GM19328 (cell line): Measurements from ENCODE around the gene B3GALT5.
"Not testable (repeated sequence)": the region's sequence is repeated elsewhere in the genome, so short reads cannot be mapped to it uniquely, and the experiment has no call there.

Experiments used
- ATAC-seq: cut with Tn5 transposase; IDR thresholded peaks from one replicate; pipeline ENCODE4 v1.9.1; 2021; ENCODE audit warnings: mild to moderate bottlenecking, moderate library complexity; ENCODE audit not compliant: unreplicated experiment

The B3GALT5 gene

DNA sequence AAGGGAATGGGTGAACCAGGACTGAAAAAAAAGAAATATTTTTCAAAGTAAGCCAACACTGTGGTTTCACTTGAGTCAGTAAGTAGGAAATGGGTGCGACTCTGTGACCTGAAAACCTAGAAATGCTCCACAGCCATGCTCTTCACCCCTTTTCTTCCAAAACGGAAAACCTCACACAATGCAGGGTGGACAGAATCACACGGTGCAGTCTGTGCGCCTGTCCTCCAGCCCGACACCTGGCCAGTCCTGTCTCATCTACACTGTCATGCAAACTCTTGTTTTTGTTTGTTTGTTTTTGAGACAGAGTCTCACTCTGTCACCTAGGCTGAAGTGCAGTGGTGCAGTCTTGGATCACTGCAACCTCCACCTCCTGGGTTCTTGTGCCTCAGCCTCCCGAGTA, 53.3 kb downstream of the B3GALT5 start:
- ATAC-seq = no peak

DNA sequence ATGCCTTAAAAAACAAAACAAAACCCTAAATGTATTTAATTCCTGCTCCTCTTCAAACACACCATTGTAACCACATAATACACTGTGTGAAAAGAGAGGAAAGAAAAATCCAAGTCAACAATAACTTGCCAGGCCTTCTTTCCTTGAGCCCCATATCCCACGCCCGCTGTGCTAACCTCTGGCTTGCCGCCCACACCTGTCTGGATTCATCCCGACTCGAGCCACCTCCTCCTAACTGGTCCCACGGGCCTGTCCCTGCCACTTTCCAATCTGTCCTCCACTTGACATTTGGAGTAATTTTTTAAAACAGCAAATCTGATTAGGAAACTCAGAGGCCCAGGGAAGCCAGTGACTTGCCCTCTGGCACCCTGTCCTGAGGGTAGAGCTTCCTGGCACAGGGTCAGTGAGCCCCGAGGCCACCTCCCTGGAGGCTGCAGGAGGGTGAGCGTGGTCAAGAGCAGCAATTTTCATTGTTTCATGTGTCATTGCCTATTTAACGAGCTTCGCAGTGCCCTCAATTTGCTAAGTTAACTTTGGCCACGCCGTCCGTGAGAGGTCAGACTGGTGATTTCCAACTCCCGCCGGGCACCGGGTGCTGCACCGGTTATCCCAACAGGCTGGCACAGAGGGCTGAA, 54.1 kb downstream of the B3GALT5 start:
- ATAC-seq = no peak

DNA sequence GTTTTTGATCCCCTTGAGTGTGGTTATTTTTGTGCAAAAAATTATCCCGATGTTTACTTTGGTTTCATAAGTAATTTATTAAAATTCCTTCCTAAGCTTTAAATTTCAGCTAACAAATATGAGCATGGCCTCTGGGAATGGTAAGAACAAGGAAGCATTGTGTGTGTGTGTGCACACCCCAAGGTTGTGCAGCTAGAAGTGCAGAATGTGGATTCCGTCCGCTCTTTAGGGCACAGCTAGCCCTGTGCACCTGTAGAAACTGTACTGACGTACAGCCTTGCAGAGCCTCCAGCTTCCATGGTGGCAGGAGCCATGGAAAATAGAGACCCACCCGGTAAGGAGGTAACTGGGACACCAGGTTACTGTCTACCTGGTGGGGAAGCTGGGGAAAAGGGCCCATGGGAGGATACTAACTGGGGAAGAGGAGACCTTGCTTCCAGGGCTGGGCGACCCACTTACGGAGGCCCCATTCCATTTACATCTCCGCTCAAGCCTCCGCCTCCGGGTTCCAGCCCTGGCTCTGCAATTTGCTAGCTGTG, 54.7 kb downstream of the B3GALT5 start:
- no peak for ATAC-seq

DNA sequence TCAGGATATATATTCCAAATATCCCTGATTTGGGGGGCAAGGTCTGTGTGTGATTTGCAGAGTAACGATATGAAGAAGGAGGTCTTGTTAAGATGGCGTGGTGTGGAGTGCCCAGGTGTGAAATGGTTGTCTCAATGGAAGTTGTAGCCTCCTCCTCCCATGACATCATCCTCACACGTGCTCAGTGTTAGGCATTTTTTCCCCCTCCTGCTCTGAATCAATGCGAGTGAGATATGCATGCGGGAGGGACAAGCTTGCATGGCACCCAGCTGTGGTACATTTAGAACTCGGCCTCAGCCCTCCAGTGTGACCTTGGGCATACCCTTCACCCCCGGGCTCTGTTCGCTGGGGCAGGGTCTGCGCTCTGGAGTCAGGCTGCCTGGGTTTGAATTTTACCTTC, 55.6 kb downstream of the B3GALT5 start:
- no peak for ATAC-seq

DNA sequence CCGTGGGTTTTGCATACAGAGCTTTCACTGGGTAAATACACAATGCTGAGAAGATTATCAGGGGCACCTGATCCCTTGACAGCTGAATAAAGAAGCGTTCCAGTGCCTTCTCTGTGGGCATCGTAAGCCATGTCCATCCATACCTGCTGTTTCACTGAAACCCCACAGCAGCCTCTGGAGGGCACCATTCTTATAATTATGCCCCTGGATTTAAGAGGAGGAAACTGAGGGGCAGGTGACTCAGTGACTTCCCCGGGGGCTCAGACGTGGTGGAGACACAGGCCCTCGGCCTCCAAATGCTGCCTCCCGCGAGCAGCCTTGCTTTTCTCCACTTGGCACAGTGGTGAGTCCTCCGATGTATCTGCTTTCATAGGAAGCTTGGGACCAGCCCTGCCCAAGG, 56.7 kb downstream of the B3GALT5 start:
- no peak for ATAC-seq

DNA sequence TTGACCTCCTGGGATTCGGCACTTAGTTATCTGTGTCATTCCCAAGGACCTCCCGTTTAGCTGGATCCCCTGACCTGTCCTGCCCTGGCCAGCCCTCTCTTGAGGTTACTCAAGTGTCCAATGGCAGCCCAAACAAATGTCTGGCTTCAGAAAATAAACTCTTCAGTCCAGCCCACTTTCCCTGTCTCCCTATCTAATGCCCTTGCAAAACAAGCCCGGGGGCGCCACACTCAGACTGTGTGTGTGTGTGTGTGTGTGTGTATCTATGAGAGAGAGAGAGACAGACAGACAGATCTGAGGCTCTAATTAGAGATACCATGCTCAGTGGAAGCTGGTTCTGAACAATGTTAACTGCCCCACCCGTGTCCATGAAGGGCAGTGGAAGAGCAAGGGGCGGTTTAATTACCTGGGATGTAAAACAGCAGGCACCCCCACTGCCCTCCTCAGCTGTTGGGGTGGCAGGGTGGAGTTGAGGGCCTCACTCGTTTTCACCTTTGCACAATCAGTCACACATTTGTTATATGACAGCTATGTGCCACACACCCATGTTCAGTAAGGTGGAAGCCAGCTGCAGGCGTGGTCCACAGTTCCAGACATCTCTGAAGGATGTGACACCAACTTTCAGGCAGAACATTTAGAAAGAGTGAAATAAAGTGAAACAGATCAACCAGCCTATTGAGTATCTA, 57.4 kb downstream of the B3GALT5 start:
- ATAC-seq = no peak

DNA sequence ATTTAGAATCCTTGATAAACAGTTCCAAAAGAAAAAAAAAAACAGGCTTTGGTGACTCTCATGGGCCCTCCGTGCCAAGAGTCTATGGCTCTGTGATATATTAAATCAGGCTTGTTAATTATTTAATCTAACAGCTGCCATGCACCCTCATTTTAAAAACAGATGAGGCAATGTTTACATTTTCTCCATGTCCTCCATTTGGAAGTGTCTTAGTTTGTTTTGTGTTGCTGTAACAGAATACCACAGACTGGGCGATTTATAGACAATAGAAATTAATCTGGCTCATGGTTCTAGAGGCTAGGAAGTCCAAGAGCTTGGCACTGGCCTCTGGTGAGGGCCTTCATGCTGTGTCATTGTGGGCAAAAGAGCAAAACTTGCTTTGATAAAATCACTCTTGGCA, 58.0 kb downstream of the B3GALT5 start:
- no peak for ATAC-seq

DNA sequence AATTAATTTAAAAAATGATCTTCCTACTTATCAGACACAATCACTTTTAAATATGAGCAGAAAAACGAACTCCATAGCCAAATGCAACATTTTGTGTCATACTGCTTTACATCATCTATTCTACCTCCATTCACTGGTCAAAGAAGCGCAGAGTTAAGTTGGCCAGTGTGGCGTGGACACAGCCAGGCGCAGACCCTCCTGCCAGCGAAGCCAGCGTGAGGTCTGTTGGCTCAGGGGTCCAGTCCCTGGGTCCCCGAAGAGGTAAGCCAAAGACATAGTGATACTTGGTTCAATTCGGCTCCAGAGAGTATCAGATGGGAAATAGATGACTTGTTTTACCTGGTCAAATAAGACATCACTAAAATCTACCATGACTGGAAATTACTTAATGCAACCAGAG, 59.2 kb downstream of the B3GALT5 start:
- no peak for ATAC-seq

DNA sequence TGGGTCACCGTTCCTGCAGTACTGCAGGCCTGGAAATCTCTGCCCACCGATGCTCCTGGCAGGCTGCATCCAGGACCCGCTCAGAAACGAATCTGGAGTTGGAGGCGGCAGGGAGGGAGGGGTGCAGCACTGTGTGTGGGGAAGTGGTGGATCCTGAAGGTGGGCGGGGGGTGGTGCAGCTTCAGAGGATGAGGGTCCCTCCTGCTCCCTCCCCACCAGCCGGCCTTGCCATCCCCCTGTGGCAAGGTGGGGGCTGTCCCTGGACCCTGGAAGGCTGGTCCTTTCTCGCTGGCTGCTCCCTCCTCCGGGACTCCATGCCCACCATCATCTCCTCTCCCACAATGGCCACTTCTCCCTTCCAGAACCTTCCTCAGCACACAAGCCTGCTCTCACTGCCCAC, 60.4 kb downstream of the B3GALT5 start:
- ATAC-seq = no peak

DNA sequence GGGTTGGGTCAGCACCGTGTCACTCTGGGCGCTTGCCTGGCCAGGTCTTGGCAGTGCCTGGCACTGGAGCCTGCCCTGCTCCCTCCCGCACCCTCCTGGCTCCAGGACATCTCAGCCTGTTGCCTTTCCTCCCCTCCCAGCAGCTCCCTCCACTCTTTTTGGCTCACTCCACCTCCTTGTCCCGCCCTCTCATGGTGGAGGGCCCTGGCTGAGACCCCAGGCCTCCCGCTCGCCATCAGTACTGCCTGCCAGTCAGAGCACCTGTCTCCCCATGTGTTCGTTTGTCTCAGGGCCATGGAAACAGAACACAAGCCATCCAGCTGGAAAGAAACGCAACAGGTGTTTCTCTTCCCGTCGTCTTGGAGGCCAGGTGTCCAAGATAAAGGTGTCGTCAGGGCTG, 61.0 kb downstream of the B3GALT5 start:
- ATAC-seq = no peak

DNA sequence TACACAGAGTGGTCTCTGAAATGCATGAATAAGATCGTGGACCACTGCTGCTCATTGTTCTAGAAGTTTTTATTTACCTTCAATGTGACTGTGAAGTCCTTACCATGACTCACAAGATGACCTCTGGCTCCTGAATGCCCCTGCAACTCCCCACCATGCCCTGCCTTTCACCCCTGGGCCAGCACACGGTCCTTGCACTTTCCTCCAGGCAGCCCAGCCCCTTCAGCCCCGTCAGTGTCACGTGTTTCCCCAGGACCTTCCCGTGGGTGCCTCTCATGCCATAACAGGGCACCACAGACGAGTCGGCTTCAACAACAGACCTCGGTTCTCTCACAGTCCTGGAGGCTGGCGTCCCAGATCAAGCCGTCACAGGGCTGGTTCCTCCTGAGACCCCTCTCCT, 62.1 kb downstream of the B3GALT5 start:
- ATAC-seq = no peak

DNA sequence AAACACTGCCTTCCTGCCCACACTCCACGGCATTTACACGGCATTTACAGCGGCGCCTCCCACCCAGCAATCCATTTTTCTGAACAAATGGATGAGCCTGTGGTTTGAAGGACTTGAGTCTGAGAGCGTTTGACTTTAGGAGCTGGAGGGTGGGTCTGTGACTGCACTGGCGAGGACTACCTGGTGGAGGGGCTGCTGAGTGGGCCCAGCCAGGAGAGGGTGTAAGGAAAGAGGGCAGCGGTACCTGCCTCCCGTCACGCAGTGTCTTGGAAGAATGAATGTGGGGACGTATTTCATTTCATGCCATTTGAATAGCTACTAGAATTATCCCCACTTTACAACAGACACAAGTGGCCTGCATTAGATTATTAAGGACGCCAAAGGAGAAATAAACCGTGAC, 62.9 kb downstream of the B3GALT5 start:
- no peak for ATAC-seq

DNA sequence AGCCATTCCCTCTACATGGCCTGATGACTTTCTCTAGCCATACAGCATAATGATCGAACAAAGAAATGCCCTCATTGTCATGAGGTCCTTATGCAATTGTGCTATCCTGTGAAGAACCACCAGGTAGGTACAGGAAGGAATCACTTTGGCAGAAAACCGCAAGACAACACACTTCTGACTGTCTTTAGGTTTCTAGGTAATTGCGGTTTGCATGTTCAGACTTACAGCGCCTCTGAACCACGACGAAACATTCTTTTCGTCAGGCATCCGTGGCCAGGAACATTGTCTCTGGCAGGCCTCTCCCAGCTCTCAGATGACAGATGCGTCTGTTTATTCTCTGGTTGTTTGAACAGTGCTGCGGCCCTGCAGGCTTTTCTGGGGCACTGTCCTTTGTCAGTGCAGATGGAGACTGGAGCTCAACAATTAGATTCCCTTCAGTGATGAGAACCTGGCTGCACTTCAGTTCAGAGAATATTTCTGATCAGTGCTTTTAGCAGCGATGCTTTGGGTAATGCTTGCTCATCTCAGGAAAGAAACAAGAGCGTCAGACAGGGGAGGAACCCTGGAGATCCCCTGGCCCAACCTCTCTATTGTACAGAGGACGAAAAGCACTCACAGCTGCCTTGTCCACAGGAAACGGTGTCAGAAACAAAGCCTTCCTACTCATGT, 63.4 kb downstream of the B3GALT5 start:
- no peak for ATAC-seq

DNA sequence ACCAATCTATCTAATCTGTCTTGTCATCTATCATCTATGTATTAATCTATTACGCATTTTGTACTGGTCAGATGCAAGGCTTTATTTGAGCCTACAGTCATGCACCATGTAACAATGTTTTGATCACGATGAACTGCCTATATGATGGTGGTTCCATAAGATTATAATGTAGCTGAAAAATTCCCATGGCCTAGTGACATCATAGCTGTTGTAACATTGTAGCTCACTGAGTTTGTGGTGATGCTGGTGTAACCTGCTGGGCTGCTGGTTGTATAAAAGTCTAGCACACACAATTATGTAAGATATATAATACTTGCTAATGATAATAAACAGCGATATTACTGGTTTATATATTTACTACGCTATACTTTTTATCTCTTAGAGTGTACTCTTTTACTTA, 67.5 kb downstream of the B3GALT5 start:
- no peak for ATAC-seq

DNA sequence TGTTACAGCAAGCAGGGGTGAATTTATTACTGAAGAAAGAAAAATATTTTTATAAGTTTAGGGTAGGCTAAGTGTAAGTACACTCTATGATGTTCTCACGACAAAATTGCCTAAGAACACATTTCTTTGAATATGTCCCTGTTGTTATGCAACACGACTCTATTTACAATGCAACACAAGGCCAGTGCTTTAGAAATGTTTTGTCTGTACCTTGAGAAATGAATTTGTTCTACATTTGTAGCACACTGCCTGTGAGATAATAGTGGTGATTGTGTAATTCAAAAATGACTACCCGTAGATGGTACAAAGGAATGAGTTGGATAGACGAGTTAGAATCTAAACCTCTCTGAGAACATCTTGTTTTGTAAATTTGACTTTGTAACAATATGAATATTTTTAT, 68.5 kb downstream of the B3GALT5 start:
- no peak for ATAC-seq

DNA sequence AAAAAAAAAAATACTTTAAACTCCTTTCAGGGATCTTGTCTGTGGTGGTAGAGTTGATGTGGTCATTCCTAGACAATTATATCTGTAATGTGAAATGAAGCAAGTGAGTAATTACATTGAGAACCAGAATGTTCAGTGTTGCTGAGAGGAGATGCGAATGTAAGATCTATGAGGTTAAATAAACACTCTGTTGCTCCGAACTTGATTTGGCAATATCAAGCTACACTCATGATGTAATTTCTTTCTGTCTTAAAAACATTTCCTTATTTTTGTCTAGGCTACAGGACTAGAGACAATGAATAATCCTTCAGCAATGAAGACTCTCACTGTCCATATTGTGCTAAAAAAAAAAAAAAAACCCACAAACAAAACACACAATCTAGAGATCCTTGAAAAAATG, 69.1 kb downstream of the B3GALT5 start:
- ATAC-seq = no peak

DNA sequence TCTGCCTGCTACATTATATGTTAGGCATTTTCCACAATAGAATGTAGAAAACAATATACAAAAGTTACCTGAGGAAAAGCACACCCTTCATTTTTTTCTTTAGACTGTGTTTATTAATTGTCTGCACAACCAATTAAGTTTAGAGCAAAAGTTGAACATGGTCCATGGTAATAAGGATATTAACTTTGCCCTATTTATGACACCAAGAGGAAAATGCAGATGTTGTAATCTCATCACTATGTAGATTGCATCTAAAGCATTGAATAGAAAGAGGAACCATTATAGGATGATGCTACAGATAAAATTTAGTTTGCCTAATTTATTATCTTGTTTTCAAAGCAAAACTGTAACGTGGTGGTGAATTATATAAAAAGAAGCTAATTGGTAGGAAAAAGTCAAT, 72.5 kb downstream of the B3GALT5 start:
- no peak for ATAC-seq

DNA sequence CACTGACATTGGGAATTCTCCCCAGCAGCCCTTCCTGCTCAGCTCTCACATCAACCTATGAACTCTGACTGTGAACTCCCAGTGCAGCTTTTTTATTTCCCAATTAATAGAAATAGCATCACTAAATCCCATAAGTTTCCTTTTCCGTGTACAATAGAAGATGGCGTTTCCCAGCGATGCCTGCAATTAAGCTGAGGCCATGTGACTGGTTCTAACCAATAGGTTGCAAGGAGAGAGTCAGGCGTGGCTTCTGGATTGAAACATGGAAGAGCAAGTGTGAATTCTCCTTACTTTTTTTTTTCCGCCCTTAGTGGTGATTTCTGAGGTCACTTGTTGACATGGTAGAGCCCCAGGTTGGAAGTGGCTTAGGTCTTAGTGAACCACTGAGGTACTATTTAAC, 73.3 kb downstream of the B3GALT5 start:
- no peak for ATAC-seq

DNA sequence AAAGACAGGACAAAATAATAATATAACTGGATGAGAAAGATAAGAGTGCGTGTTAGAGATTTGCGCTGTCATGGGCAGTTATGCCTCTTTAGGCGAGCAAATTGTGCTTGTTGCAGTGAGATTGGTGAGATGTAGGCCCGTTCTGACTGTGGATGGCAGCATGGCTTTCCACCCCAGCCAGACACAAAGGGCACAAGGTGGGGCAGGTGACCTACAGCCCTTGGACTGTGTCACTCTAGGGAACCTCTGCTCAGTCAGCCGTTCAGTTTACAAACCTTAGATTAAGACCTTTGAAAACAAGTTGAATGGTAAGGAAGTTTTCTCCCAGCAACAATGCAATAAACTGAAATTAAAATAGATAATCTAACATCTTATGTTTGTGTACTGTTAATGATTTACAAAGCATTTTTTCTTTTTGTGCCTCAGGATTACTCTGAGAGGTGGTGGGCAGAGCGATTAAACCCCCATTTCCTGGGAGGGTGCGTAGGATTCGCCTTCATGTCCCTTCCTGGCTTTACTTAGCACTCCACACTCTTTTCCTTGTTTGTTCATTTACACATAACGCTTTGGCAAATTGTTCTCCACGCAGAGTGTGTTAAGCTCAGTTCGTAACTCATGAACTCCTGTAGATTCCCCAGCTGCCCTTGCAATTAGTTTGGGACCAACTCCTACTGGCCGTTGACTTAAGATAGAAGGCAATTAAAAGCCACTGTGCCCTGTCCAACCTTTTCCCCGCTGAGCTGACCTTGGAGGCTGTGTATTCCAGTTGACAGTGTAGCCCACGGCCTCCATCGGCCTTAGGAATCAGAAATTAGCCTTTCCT, 74.1 kb downstream of the B3GALT5 start:
- no peak for ATAC-seq

DNA sequence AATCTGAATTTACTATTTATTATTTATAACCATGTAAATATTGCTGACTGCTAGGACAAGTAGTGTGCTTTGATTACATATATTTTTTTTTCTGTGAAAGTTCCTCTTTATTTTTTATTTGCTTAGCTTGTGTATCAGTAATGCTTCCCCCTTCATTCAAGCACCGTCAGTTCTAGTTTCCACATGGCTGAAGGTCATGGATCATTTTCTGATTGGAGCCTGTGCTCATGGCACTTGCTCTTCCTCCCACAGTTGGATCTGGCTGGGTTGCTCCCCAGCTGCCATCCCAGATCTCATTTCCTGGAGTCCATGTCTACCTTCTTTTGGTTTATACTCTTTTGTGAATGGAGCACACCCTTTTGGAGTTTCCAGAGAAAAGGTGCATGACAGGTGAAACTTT, 75.3 kb downstream of the B3GALT5 start:
- ATAC-seq = no peak

DNA sequence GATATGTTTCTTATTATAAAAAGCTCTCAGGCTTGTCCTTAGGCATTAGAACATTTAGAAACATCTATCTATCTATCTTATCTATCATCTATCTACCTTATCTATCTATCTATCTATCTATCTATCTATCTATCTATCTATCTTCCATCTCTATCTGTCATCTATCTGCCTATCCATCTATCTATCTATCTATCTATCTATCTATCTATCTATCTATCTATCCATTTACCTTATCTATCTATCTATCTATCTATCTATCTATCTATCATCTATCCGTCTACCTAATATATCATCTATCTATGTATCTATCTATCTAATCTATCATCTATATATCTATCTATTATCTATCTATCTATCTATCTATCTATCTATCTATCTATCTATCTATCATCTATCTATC, 77.1 kb downstream of the B3GALT5 start:
- ATAC-seq = not testable (repeated sequence)
